ENCODE results near the gene VRTN.
"Not testable (repeated sequence)": the region's sequence is repeated elsewhere in the genome, so short reads cannot be mapped to it uniquely, and the experiment has no call there.

VRTN gene

DNA sequence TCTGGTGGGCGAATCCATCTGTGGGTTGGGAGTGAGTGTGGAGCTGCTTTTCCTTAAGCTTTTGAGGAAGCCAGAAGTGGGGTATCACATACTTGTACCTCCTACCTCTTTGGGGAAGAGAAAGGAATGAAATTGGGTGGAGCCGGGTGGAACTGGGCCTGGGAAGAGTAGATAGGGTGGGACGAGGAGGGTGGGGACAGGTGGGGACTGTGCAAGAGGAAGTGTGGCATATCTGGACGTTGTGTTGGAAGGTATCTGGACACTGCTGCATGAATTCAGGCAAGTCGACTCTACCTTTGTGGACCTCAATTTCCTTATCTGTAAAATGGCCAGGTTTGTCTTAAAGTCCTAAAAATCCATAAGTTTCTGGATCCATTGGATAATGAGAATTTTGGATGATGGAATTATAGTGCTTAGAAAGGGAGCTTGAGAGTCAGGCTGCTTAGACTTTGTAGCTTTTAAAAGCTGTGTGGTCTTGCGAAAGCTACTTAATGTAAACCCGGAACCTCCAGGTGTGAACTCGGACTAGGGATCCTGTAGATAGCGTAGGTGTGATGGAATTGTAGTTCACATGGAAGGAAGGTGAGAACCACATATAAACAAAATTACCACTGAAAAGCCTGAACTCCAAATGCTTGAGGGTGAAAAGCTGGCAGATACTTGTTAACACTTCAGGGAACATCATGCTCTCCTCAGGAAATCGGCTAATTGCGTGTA is 2.1 kb downstream of the VRTN start:
- no peak for DNase-seq

DNA sequence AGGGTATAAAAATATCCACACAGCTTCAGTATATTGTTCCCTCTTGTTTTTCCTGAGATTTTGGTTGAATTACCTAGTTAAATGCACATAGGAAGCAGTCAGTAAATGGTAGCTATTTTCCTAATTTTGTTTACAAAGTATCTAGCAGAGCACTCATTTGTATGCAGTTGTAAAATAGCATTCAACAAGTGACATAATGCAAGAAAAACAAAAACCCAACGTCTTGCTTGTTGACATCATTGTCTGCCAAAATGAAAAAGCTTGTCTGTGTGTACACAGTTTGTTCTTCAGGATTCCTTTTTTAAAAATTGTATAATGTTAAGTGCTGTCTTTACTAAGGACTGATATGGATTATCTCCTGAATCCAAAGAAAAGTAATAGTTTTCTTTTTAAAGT is 2.7 kb downstream of the VRTN start:
- no peak for DNase-seq

DNA sequence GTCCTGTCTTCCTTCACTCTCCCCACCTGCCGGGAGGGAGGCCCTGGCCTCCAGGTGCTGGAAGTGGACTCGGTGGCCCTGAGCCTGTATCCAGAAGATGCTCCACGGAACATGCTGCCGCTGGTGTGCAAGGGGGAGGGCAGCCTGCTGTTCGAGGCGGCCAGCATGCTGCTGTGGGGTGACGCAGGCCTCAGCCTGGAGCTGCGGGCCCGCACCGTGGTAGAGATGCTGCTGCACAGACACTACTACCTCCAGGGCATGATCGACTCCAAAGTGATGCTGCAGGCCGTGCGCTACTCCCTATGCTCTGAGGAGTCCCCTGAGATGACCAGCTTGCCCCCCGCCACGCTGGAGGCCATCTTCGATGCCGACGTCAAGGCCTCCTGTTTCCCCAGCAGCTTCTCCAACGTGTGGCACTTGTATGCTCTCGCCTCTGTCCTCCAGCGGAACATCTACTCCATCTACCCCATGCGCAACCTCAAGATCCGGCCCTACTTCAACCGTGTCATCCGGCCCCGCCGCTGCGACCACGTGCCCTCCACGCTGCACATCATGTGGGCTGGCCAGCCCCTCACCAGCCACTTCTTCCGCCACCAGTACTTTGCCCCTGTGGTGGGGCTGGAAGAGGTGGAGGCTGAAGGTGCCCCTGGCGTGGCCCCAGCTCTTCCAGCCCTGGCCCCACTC is 8.8 kb downstream of the VRTN start:
- DNase-seq = no peak

GRCh38 chr14:74357585-74357984 is 9.3 kb downstream of the VRTN start:
- no peak for DNase-seq

- no peak for DNase-seq
These were observed 10.0 kb downstream of the VRTN start for GRCh38 chr14:74358176-74358829.

DNA sequence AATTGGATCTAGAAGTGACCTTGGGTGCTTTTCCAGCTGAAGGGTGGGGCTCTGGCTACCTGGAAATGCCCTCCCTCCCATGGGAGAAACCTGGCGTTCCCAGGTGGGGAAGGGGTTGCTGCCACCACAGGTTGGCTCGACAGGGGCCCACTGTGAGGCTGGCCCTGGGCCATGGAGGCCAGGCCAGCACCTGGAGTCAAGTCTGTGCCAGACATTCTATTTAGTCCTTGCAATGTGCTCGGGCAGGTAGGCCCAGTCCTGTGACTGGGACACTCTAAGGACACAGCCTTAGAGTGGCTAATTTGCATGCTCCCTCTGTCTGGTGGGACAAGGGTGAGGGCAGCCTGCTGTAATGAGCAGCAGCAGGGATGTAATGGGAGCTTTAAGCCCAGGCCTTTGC is 11.9 kb downstream of the VRTN start:
- no peak for DNase-seq

- DNase-seq = peak; percentile 51
These were observed 14.2 kb downstream of the VRTN start for GRCh38 chr14:74362361-74362915.

GRCh38 chr14:74364271-74364880 is 16.1 kb downstream of the VRTN start:
- no peak for DNase-seq

GRCh38 chr14:74368026-74368425 is 19.8 kb downstream of the VRTN start:
- DNase-seq = no peak

- DNase-seq = no peak
These were observed 20.2 kb downstream of the VRTN start for GRCh38 chr14:74368441-74368840.

- DNase-seq = no peak
These were observed 29.9 kb downstream of the VRTN start for GRCh38 chr14:74377976-74378690.

DNA sequence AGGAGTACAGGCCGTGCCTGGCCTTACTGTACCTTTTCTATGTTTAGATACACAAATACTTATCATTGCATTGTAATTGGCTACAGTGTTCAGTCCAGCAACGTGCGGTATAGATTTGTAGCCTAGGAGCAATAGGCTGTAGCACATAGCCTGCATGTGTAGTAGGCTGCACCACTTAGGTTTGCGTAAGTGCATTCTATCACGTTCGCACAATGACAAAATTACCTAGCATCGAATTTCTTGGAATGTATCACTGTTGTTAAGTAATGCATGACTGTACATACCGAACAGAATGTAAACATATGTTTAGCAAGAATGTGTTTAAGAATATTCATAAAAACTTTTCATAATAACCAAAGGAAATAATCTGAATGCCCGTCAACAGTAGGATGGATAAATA is 31.9 kb downstream of the VRTN start:
- no peak for DNase-seq

GRCh38 chr14:74380845-74381244 is 32.6 kb downstream of the VRTN start:
- no peak for DNase-seq

DNA sequence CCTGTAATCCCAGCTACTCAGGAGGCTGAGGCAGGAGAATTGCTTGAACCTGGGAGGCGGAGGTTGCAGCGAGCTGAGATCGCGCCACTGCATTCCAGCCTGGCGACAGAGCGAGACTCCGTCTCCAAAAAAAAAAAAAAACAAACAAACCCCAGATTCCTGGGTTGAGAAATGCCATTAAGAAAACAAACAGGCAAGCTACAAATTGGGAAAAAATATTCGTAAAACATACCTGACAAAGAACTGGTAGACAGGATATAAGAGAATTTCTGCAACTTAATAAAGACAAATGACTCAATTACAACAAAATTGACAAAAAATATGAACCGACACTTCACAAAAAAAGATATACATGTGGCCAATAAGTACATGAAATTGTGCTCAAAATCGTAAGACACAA is 33.3 kb downstream of the VRTN start:
- DNase-seq = not testable (repeated sequence)

- no peak for DNase-seq
These were observed 34.0 kb downstream of the VRTN start for GRCh38 chr14:74382231-74382630.

DNA sequence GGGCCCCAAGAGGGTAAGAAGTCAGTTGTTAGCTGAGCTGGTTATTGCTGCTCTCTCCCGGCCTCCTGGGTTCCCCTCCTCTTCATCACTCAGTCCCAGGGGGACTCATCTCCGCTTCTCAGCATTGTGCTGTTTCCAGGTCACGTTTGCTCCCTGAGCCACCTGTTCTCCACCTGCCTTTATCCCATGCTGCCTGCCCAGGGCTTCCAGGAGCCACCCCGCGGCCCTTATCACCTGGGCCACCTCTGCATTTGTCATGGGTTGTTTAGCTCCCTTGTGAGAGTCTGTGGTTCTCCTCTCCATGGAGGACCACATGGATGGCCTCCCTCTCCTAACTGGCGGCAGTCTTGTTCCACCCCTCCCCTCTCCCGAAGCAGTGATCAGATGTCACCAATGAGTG is 41.7 kb downstream of the VRTN start:
- no peak for DNase-seq

GRCh38 chr14:74390505-74390904 is 42.2 kb downstream of the VRTN start:
- not testable (repeated sequence) for DNase-seq

GRCh38 chr14:74391479-74391878 is 43.2 kb downstream of the VRTN start:
- DNase-seq = no peak

DNA sequence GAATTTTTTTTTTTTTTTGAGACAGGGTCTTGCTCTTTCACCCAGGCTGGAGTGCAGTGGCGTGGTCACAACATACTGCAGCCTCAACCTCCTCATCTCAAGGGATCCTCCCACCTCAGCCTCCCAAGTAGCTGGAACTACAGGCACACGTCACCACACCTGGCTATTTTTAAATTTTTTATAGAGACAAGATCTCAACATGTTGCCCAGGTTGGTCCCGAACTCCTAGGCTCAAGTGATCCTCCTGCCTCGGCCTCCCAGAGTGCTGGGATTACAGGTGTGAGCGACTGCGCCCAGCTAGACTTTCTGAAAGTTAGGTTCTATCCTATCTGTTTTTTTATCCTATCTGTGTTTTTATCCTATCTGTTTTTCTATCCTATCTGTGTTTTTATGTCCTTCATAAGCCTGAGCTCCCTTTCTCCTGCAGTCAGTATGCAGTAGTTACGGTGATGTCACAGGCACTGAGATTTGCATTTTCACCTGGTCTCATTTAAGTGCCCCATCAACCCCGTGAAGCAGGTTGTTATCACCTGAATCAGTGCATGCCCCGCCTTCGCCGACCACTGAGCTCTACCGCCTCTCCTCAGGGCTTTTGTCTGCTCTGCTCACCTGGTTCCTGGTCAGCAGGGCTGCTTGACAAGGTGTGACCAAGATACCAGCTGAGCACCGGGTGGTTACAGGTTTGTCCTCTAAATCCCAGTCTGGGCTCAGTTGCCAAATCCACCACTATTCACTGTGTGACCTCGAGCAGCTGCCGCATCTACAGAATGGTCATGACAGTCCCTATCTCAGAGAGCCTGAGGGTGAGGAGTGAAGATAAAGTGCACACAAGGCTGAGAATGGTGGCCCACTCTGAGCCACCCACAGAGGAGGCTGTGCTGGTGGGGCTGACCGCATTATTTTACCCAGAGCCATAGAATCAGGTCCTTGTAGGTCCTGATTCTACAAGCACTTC is 44.6 kb downstream of the VRTN start:
- no peak for DNase-seq

DNA sequence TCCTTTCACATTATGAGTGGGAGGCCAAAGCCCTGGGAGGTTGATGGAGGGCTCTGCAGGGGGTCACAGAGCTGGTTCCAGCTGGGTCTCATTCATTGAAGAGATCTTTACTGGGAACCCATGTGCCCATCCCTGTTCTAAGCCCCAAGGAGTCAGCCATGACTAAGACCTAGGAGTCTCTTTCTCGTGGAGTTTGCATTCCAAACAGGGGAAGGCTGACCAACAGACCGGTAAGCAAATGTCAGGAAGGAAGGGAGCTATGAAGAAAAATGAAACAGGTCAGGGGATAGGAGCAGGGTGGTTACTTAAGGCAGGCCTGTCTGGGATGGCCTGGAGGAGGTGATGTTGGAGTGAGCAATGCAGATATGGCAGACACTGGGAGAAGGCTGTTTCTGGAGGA is 46.3 kb downstream of the VRTN start:
- DNase-seq = no peak

- DNase-seq = no peak
These were observed 46.8 kb downstream of the VRTN start for GRCh38 chr14:74395094-74395493.
